Measurements from ENCODE around the gene LSM8. TPM values are rescaled to one million over a fixed set of nuclear protein-coding genes. Genes with fewer than 3 reads are reported as not detected.

LSM8 gene
- total RNA-seq, 1 experiment from 2014 or later: 53.8 TPM

DNA sequence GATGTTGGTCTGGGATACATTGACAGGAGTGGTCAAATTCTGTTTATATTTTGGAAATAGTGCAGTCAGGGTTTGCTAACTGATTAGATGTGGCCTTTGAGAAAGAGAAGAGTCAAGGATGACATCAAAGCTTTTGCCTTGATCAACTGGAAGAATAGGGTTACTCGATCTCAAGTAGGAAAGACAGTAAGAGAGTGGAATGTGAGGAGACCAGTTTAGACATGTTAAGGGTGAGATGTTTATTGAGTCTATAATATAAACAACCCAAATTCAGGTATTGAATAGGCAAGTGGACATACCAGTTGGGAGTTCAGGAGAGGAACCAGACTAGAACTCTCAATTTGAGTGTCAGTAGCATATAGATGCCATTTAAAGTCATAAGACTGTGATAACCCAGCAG, 38.6 kb downstream of the LSM8 start:
- TF ChIP-seq, protein P1, sequence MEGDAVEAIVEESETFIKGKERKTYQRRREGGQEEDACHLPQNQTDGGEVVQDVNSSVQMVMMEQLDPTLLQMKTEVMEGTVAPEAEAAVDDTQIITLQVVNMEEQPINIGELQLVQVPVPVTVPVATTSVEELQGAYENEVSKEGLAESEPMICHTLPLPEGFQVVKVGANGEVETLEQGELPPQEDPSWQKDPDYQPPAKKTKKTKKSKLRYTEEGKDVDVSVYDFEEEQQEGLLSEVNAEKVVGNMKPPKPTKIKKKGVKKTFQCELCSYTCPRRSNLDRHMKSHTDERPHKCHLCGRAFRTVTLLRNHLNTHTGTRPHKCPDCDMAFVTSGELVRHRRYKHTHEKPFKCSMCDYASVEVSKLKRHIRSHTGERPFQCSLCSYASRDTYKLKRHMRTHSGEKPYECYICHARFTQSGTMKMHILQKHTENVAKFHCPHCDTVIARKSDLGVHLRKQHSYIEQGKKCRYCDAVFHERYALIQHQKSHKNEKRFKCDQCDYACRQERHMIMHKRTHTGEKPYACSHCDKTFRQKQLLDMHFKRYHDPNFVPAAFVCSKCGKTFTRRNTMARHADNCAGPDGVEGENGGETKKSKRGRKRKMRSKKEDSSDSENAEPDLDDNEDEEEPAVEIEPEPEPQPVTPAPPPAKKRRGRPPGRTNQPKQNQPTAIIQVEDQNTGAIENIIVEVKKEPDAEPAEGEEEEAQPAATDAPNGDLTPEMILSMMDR (IDR thresholded peaks at IDR 0.05; ENCODE audit: unreplicated experiment): no peak
- H3K9me3 Mint-ChIP-seq (ENCODE audit: low read depth, unreplicated experiment): no peaks in the 10 kb centered on the region
- DNase-seq: no peak
- no peaks in the 10 kb centered on the region for H3K36me3 Mint-ChIP-seq (ENCODE audit: insufficient read depth, unreplicated experiment)
- H3K4me3 Mint-ChIP-seq (ENCODE audit: low read depth, unreplicated experiment): no peak overlapping the region
- intact Hi-C loops (cut with micrococcal nuclease; ENCODE audit: unreplicated experiment): no loop called here
- no peaks in the 10 kb centered on the region for H3K27me3 Mint-ChIP-seq (ENCODE audit: unreplicated experiment)
- H3K4me1 Mint-ChIP-seq (ENCODE audit: low read depth, unreplicated experiment): no peaks in the 10 kb centered on the region
- CTCF ChIA-PET: no interaction called here
- no TSS peak for BruUV-seq (replicated peaks)
- H3K27ac Mint-ChIP-seq (ENCODE audit: unreplicated experiment): no peak overlapping the region

DNA sequence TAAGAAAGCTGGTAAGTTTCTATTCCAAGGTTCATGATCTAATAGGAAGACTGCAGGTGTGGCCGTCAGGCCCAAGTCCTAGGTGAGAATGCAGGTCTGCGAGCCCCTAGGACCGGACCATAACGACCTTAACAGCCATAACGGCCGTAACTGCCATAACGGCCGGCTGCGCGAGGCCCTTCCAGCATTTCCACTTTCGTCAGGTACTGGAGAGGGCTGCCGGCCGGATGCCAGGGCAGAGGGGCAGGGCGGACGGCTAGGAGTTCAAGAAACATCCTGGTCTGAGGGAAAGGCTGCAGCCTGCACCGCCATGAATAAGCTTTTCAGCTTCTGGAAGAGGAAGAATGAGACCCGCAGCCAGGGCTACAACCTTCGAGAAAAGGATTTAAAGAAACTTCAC, 40.6 kb downstream of the LSM8 start, which contains the start of gene ANKRD7:
ANKRD7 (plus strand) TSS at position 184 of the 400 bp plus-strand sequence; CDS start at position 311, 127 bp downstream.
- H3K27ac Mint-ChIP-seq (ENCODE audit: unreplicated experiment): no peak within 1 kb of the TSS
- no peak within 1 kb of the TSS for H3K4me3 Mint-ChIP-seq (ENCODE audit: low read depth, unreplicated experiment)
- no peaks in the 10 kb centered on the region for H3K9me3 Mint-ChIP-seq (ENCODE audit: low read depth, unreplicated experiment)
- no peak for DNase-seq
- BruUV-seq (replicated peaks): no TSS peak
- TF ChIP-seq, protein P1 (IDR thresholded peaks at IDR 0.05; ENCODE audit: unreplicated experiment): no peak
- H3K4me1 Mint-ChIP-seq (ENCODE audit: low read depth, unreplicated experiment): no peaks in the 10 kb centered on the region
- no peaks in the 10 kb centered on the region for H3K27me3 Mint-ChIP-seq (ENCODE audit: unreplicated experiment)
- H3K36me3 Mint-ChIP-seq (ENCODE audit: insufficient read depth, unreplicated experiment): no peaks in the 10 kb centered on the region
- intact Hi-C loops (cut with micrococcal nuclease; ENCODE audit: unreplicated experiment): no loop called here
- CTCF ChIA-PET: no interaction called here

DNA sequence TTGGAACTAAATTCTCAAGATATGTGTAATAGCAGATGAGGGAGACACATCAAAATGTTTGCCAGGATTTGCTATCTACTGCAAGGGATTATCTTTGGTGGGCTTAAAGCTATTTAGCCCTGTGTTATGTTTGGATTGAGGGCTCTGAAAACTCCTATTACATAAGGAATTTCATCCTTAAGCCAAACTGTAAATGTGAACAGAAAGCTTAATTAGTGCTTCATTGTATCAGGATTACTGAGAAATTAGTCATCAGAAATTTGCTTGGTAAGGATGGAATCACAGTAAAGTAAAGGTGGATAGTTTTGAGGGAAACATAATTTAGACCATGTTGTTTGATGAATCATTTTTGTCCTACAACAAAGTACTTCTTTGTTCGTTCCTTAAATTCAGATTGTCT, 48.9 kb downstream of the LSM8 start:
- Mint-ChIP-seq H3K4me1 (ENCODE audit: low read depth, unreplicated experiment) (peaks cover 17% of the 10 kb centered on the region), H3K27me3 (ENCODE audit: unreplicated experiment) (no peaks in the 10 kb centered on the region), H3K4me3 (ENCODE audit: low read depth, unreplicated experiment) (no peak overlapping the region), H3K9me3 (ENCODE audit: low read depth, unreplicated experiment) (no peaks in the 10 kb centered on the region), H3K27ac (ENCODE audit: unreplicated experiment) (no peak overlapping the region), H3K36me3 (ENCODE audit: insufficient read depth, unreplicated experiment) (no peaks in the 10 kb centered on the region)
- CTCF ChIA-PET: interaction anchor here (0.7 kb wide), 1 partner anchor 389 kb away, joined by 3 read pairs; no protein-coding TSS in a partner anchor
- DNase-seq: no peak
- BruUV-seq (replicated peaks): no TSS peak
- TF ChIP-seq, protein P1 (IDR thresholded peaks at IDR 0.05; ENCODE audit: unreplicated experiment): no peak
- intact Hi-C loops (cut with micrococcal nuclease; ENCODE audit: unreplicated experiment): no loop called here

DNA sequence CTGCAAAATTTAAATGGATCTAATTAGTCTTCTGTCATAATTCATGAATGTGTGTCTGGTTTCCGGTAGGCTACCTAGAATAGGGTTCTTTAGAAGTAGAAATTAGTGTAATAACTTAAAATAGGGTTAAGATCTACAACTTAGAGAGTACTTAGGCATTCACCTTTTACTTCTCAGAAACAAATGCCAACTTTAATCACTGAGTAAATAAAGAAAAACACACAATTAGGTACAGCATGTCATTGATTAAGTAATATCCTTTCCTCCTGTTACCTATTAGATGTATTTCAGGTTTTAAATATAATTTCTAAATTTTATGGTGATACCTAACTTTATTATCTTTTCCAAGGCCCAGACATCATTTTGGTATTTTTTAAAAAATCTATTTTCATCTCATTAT, 49.8 kb downstream of the LSM8 start:
- CTCF ChIA-PET: no interaction called here
- H3K4me1 Mint-ChIP-seq (ENCODE audit: low read depth, unreplicated experiment): peaks cover 17% of the 10 kb centered on the region
- BruUV-seq (replicated peaks): no TSS peak
- TF ChIP-seq, protein P1 (IDR thresholded peaks at IDR 0.05; ENCODE audit: unreplicated experiment): no peak
- intact Hi-C loops (cut with micrococcal nuclease; ENCODE audit: unreplicated experiment): no loop called here
- no peak overlapping the region for H3K4me3 Mint-ChIP-seq (ENCODE audit: low read depth, unreplicated experiment)
- no peak for DNase-seq
- H3K9me3 Mint-ChIP-seq (ENCODE audit: low read depth, unreplicated experiment): no peaks in the 10 kb centered on the region
- no peak overlapping the region for H3K27ac Mint-ChIP-seq (ENCODE audit: unreplicated experiment)
- H3K27me3 Mint-ChIP-seq (ENCODE audit: unreplicated experiment): no peaks in the 10 kb centered on the region
- no peaks in the 10 kb centered on the region for H3K36me3 Mint-ChIP-seq (ENCODE audit: insufficient read depth, unreplicated experiment)
